NB4 (cell line): ENCODE measurements around the gene MRPL23.

Experiments used
- DNase-seq: peaks from one replicate; pipeline ENCODE4 v3.0.0; 2010; ENCODE audit warnings: low read depth
- H3K4me3 ChIP-seq: one replicate; pipeline ENCODE4 v1.5.1; 2011; ENCODE audit warnings: mild to moderate bottlenecking, low read depth, low read length, moderate library complexity
- MYC ChIP-seq: IDR thresholded peaks from 2 replicates; pipeline ENCODE4 v1.6.1; 2011; ENCODE audit warnings: low read depth, low read length
- POLR2A ChIP-seq: IDR thresholded peaks from 2 replicates; pipeline ENCODE4 v1.6.1; 2011; ENCODE audit warnings: mild to moderate bottlenecking; ENCODE audit not compliant: insufficient read length; ENCODE audit errors: extremely low read depth
- TF ChIP-seq, protein P1 (sequence below): IDR thresholded peaks from 2 replicates; pipeline ENCODE4 v1.6.1; 2011; ENCODE audit warnings: low read depth, low read length
- TF ChIP-seq, protein P2 (sequence below): IDR thresholded peaks from one replicate; pipeline ENCODE4 v1.5.1; 2012; ENCODE audit warnings: low read depth, low read length

The MRPL23 gene

DNA sequence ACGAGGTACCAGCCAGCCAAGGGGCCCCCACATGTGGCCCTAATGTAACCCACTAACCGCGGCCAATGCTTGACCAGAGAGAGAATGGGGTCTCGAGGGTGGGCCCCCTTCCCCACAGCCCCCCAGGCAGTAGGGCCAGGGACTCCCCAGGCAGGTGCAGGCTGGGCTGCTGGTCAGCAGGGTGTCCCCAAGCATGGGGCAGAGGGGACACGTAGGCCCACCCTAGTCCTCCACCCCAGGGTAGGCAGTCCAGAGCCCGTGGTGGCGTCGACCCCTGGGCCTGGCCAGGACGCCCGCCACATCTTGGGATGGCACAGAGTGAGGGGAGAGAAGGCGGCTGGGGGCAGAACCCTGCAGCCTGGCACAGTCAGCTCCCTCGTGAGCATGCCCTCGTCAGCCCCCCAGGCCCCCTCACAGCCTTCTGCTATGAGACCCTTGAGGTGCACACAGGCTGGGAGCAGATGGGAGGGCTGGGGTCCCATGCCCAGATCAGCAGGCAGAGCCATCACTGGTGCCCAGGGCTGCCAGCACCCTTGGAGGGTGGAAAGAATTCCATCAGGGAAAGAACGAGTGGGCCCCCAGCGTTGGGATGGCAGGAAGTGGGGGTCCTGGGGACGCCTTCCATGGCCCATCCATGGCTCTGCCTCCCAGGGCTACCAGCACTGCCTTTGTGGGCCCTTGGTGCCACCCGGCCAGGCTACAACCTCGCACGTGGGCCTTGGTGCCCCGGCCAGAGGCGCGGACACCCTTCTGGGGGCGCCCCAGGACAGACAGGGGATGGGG, 21.6 kb upstream of the MRPL23 start:
- no peak for TF ChIP-seq MYC
- TF ChIP-seq, protein P1, sequence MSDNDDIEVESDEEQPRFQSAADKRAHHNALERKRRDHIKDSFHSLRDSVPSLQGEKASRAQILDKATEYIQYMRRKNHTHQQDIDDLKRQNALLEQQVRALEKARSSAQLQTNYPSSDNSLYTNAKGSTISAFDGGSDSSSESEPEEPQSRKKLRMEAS = no peak
- TF ChIP-seq, protein P2, sequence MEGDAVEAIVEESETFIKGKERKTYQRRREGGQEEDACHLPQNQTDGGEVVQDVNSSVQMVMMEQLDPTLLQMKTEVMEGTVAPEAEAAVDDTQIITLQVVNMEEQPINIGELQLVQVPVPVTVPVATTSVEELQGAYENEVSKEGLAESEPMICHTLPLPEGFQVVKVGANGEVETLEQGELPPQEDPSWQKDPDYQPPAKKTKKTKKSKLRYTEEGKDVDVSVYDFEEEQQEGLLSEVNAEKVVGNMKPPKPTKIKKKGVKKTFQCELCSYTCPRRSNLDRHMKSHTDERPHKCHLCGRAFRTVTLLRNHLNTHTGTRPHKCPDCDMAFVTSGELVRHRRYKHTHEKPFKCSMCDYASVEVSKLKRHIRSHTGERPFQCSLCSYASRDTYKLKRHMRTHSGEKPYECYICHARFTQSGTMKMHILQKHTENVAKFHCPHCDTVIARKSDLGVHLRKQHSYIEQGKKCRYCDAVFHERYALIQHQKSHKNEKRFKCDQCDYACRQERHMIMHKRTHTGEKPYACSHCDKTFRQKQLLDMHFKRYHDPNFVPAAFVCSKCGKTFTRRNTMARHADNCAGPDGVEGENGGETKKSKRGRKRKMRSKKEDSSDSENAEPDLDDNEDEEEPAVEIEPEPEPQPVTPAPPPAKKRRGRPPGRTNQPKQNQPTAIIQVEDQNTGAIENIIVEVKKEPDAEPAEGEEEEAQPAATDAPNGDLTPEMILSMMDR = no peak
- TF ChIP-seq POLR2A = no peak
- no peak overlapping the region for H3K4me3 ChIP-seq
- no peak for DNase-seq

DNA sequence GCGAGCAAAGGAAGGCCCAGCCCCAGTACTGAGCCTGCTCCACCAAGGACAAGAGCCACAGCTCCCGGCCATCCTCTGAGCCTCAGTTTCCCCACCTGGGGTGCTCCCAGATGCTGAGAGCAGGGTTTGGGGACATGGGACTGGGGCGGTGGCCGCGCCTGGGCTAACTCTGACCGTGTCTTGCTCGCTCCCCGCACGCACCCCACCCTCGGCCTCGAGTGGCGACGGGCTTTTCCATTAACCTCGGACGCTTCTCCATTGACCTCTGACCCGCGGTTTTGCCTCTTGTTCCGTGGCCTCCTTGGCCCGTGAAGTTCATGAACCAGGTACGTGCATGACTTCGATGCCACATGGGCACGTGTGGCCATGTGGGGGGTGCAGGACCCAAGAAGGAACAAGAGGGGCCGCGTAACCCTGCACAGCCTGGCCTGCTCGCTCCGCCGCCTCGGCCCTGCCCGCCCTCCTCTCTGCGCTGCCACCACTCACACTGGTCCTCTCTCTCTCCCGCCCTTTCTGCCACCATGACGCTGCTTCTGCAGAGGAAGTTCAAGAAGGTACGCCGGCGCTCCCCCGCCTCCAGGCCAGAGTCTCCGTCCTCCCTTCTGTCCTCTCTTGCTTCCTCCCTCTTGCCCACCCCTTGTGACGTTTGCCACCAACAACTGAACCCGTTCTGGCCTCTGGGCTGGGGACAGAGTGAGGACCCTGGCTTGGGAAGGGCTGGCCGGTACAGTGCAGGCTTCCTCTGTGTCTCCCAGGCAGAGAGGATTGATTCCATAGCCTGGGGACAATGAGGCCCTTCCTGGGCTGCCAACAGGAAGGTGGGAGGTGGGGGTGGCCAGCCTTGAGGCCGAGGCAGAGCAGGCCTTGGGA, 20.7 kb upstream of the MRPL23 start:
- no peak for DNase-seq
- H3K4me3 ChIP-seq = no peak overlapping the region
- TF ChIP-seq MYC (no peak), POLR2A (no peak)
- TF ChIP-seq, protein P2 = no peak
- TF ChIP-seq, protein P1 = no peak

DNA sequence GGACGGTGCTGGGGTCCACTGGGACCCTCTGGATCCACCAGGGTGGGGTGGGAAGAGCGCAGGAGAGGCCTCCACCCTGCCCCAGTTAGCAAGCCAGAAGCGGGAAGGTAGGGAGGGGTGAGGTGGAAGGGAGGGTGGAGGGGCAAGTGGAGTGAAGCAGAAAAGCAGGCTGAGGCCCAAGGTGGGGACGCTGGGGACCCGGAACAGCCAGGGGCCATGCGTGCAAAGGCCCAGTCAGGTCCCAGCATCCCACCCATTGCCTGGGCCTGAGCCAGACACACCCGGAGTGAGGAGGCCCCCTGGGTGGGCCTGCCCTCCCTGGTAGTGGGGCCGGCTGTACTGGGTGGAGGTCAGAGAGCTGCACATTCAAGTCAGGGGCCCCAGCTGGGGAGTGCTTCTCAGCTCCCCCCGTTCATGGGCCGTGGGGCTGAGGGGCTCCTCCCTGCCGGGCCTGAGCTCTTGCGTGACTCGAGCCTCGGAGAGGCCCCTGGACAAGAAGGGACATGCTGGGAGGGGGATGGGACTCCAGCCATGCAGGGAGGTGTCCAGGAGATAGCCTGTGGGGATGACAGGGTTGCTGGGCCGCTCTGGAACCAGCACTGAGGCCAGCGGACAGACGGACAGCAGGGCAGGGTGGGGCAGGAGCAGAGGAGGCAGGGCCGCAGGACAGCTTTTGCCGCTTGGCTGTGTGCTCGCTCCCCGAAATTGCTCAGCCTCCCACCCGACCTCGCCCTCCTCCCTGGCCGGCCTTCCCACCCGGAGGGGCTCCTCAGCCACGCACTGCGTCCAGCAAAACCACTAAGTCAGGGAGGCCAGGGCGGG, 19.9 kb upstream of the MRPL23 start:
- no peak overlapping the region for H3K4me3 ChIP-seq
- TF ChIP-seq MYC (no peak), POLR2A (no peak)
- TF ChIP-seq, protein P1 = no peak
- TF ChIP-seq, protein P2 = no peak
- no peak for DNase-seq

DNA sequence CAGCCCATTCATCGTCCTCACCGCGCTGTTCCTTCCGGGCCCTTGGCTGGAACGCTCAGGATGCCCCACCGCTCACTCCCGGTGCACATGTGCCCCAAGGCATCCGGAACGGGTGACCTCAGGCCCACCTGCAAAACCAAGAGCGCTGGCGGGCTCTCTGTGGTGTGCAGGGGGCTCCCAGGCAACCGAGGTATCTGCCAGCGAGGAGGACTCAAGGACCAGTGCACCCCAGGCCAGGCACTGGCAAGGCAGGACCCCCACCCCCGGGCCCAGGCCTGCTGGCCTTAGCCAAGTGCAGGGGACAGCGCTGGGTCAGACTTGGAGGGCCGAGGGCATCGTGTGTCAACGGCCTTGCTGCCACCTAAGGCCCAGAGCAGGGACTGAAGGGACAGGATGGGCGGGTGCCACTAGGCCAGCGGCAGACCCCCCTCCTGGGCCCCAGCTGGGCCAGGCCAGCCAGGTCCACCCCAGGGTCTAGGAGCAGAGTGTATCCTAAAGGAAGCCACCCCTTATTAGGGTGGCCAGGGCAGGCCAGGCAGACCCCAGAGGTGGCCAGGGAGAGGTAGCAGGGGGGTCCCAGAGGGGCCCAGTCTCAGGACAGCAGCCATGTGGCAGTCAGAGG, 19.2 kb upstream of the MRPL23 start:
- DNase-seq = no peak
- H3K4me3 ChIP-seq = no peak overlapping the region
- TF ChIP-seq, protein P2 = no peak
- no peak for TF ChIP-seq POLR2A
- no peak for TF ChIP-seq MYC
- TF ChIP-seq, protein P1 = no peak

DNA sequence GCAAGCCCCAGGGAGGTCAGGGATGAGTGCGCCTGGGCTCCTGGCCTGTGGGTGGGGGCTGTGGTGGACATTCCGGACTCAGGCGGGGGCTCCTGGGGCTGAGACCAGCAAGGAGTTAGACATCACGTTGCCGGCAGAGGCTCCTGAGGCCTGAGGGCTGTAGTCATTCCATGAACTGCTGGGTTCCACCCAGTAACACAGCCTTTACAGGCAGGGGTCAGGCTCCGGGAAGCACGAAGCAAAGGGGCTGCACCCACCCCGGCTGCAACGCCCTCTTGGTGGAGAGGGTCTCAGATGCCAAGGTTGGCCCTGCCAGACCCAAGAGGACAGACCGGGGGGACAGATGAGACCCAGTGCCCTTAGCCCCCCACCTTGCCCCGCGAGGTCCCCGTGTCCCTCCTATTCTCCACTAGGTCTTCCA, 18.7 kb upstream of the MRPL23 start:
- TF ChIP-seq, protein P2 = no peak
- TF ChIP-seq, protein P1 = no peak
- TF ChIP-seq MYC (no peak), POLR2A (no peak)
- no peak for DNase-seq
- no peak overlapping the region for H3K4me3 ChIP-seq
